ENCODE data around the gene KRT33B. TPM values are rescaled to one million over a fixed set of nuclear protein-coding genes. Genes with fewer than 3 reads are reported as not detected.

The KRT33B gene
- total RNA-seq, 1 experiment from 2014 or later = not detected

DNA sequence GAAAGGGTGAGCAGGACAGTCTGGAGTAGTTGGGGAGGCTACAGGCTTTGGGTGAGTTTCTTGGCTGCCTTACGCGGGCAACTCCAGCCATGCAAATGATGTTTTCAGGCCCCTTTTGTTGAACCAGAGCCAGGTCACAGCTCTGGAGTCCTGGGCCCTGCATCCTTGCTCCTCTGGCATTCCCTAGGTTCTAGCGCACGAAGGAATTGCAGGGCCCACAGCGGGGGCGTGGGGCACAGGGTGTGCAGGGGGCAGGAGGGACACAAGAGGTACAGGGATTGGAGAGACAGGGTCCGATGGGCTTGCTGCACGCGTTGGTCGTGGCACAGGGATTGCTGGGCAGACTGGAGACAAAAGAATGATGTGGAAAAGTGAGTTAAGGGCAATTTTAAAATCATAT is 24.2 kb upstream of the KRT33B start:
- ATAC-seq (no peak), DNase-seq (ENCODE audit: low read depth, low spot score) (no peak)
- TF ChIP-seq TCF7L2 (IDR thresholded peaks at IDR 0.05; ENCODE audit: low read depth, low read length) (no peak), SIN3A (IDR thresholded peaks at IDR 0.05; ENCODE audit: borderline replicate concordance, insufficient read depth, low read depth, low read length) (no peak), POLR2AphosphoS5 (IDR thresholded peaks at IDR 0.05; ENCODE audit: low read depth, low read length) (no peak)
- TF ChIP-seq, protein P1, sequence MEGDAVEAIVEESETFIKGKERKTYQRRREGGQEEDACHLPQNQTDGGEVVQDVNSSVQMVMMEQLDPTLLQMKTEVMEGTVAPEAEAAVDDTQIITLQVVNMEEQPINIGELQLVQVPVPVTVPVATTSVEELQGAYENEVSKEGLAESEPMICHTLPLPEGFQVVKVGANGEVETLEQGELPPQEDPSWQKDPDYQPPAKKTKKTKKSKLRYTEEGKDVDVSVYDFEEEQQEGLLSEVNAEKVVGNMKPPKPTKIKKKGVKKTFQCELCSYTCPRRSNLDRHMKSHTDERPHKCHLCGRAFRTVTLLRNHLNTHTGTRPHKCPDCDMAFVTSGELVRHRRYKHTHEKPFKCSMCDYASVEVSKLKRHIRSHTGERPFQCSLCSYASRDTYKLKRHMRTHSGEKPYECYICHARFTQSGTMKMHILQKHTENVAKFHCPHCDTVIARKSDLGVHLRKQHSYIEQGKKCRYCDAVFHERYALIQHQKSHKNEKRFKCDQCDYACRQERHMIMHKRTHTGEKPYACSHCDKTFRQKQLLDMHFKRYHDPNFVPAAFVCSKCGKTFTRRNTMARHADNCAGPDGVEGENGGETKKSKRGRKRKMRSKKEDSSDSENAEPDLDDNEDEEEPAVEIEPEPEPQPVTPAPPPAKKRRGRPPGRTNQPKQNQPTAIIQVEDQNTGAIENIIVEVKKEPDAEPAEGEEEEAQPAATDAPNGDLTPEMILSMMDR (IDR thresholded peaks at IDR 0.05) = no peak
- ChIA-PET POLR2A (no interaction called here), CTCF (no interaction called here)
- no peaks in the 10 kb centered on the region for H3K27me3 ChIP-seq (ENCODE audit: control insufficient read depth, insufficient read depth, low read length)
- H3K4me3 ChIP-seq (ENCODE audit: low read depth in 2 of 2, low read length in 2 of 2) = no peak overlapping the region
- no peaks in the 10 kb centered on the region for H3K4me1 ChIP-seq (ENCODE audit: control insufficient read depth, insufficient read depth, low read length)
- H3K9me3 ChIP-seq (ENCODE audit: control insufficient read depth, insufficient read depth, low read depth, low read length) = no peaks in the 10 kb centered on the region
- in situ Hi-C loops (cut with HindIII; ENCODE audit: low pct_unique_long_range_greater_than_20kb, low sequenced_read_pairs) = no loop called here
- H3K27ac ChIP-seq (ENCODE audit: low read length) = no peak overlapping the region
- intact Hi-C loops (cut with micrococcal nuclease; ENCODE audit: unreplicated experiment) = no loop called here
- no peaks in the 10 kb centered on the region for H3K36me3 ChIP-seq (ENCODE audit: control insufficient read depth, insufficient read depth, low read length)
- no TSS peak for BruUV-seq (replicated peaks)

DNA sequence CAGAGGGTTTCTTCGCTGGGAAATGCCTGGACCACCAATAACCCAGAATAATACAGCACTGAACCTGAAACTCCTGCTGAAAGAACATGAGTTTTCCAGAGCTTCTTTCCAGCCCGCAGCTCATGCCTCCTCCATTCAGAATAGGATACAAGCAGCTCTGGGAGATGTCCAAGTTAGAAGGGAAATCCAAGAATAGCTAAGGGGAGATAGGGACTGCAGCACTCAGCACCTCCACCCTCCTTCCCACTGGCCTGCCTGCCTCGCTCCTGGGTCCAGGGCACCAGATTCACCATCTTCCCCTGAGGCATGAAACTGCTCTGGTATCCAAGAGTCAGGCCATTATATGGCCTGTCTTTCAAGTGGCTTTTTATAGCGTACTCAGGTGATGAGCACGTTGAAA is 23.7 kb upstream of the KRT33B start:
- intact Hi-C loops (cut with micrococcal nuclease; ENCODE audit: unreplicated experiment) = no loop called here
- no peak overlapping the region for H3K4me3 ChIP-seq (ENCODE audit: low read depth in 2 of 2, low read length in 2 of 2)
- DNase-seq (ENCODE audit: low read depth, low spot score) (no peak), ATAC-seq (no peak)
- no peaks in the 10 kb centered on the region for H3K9me3 ChIP-seq (ENCODE audit: control insufficient read depth, insufficient read depth, low read depth, low read length)
- no peaks in the 10 kb centered on the region for H3K4me1 ChIP-seq (ENCODE audit: control insufficient read depth, insufficient read depth, low read length)
- H3K36me3 ChIP-seq (ENCODE audit: control insufficient read depth, insufficient read depth, low read length) = no peaks in the 10 kb centered on the region
- no peak overlapping the region for H3K27ac ChIP-seq (ENCODE audit: low read length)
- BruUV-seq (replicated peaks) = no TSS peak
- no peak for TF ChIP-seq TCF7L2 (IDR thresholded peaks at IDR 0.05; ENCODE audit: low read depth, low read length)
- no peak for TF ChIP-seq SIN3A (IDR thresholded peaks at IDR 0.05; ENCODE audit: borderline replicate concordance, insufficient read depth, low read depth, low read length)
- TF ChIP-seq, protein P2, sequence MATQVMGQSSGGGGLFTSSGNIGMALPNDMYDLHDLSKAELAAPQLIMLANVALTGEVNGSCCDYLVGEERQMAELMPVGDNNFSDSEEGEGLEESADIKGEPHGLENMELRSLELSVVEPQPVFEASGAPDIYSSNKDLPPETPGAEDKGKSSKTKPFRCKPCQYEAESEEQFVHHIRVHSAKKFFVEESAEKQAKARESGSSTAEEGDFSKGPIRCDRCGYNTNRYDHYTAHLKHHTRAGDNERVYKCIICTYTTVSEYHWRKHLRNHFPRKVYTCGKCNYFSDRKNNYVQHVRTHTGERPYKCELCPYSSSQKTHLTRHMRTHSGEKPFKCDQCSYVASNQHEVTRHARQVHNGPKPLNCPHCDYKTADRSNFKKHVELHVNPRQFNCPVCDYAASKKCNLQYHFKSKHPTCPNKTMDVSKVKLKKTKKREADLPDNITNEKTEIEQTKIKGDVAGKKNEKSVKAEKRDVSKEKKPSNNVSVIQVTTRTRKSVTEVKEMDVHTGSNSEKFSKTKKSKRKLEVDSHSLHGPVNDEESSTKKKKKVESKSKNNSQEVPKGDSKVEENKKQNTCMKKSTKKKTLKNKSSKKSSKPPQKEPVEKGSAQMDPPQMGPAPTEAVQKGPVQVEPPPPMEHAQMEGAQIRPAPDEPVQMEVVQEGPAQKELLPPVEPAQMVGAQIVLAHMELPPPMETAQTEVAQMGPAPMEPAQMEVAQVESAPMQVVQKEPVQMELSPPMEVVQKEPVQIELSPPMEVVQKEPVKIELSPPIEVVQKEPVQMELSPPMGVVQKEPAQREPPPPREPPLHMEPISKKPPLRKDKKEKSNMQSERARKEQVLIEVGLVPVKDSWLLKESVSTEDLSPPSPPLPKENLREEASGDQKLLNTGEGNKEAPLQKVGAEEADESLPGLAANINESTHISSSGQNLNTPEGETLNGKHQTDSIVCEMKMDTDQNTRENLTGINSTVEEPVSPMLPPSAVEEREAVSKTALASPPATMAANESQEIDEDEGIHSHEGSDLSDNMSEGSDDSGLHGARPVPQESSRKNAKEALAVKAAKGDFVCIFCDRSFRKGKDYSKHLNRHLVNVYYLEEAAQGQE (IDR thresholded peaks at IDR 0.05; ENCODE audit: insufficient read depth in 1 of 2, low read depth in 2 of 2, low read length in 1 of 2) = no peak
- TF ChIP-seq, protein P1 (IDR thresholded peaks at IDR 0.05) = no peak
- TF ChIP-seq POLR2AphosphoS5 (IDR thresholded peaks at IDR 0.05; ENCODE audit: low read depth, low read length) = no peak
- in situ Hi-C loops (cut with HindIII; ENCODE audit: low pct_unique_long_range_greater_than_20kb, low sequenced_read_pairs) = no loop called here
- CTCF ChIA-PET = interaction anchor here (0.5 kb wide), 1 partner anchor 84 kb away, joined by 4 read pairs; no protein-coding TSS in a partner anchor
- POLR2A ChIA-PET = no interaction called here
- H3K27me3 ChIP-seq (ENCODE audit: control insufficient read depth, insufficient read depth, low read length) = no peaks in the 10 kb centered on the region

Data from Panc1 (cell line).